Natural killer cell treated with Interleukin-12 subunit alpha and Interleukin-12 subunit beta and Interleukin-15 and Interleukin-18, amount 100 ng/mL, for 72 hours (primary cell): ENCODE measurements around the gene APOL5. TPM values are rescaled to one million over a fixed set of nuclear protein-coding genes. Genes with fewer than 3 reads are reported as not detected.

Source experiments
- ATAC-seq, 2 donors: fragments of 150-1000 bp; cut with Tn5 transposase in 1 of 2; sonication (Bioruptor Pico), chemical (Tn5 transposase) in 1 of 2; 2 replicates each; pipeline ENCODE4 v1.10.0; 2021
- DNase-seq: peaks from one replicate; pipeline ENCODE4 v3.0.0; 2022; ENCODE audit warnings: low spot score
- H3K27ac Mint-ChIP-seq, 2 donors: 1 replicate in 1 of 2; 2 replicates in 1 of 2; pipeline ENCODE4 v1.8.0; 2022; ENCODE audit warnings: mixed read lengths in 2 of 2, mild to moderate bottlenecking in 1 of 2, moderate library complexity in 1 of 2
- H3K27me3 Mint-ChIP-seq, 2 donors: 1 replicate in 1 of 2; 2 replicates in 1 of 2; pipeline ENCODE4 v1.8.0; 2022; ENCODE audit warnings: mixed read lengths in 2 of 2
- H3K36me3 Mint-ChIP-seq: one replicate; pipeline ENCODE4 v1.8.0; 2022; ENCODE audit warnings: mixed read lengths
- H3K4me1 Mint-ChIP-seq, 2 donors: 1 replicate in 1 of 2; 2 replicates in 1 of 2; pipeline ENCODE4 v1.8.0; 2022; ENCODE audit warnings: low read depth in 2 of 2, mixed read lengths in 2 of 2, mild to moderate bottlenecking in 1 of 2
- H3K4me3 Mint-ChIP-seq: one replicate; pipeline ENCODE4 v1.8.0; 2022; ENCODE audit warnings: mixed read lengths
- H3K9me3 Mint-ChIP-seq: 2 replicates; pipeline ENCODE4 v1.8.0; 2022; ENCODE audit warnings: mixed read lengths
- total RNA-seq, 2 donors: library from RNA; stranded (reverse); gene quantifications; one replicate each; pipeline ENCODE4 v1.2.3, GENCODE V29; 2022

The APOL5 gene
- total RNA-seq, 2 donors from 2014 or later: not detected

DNA sequence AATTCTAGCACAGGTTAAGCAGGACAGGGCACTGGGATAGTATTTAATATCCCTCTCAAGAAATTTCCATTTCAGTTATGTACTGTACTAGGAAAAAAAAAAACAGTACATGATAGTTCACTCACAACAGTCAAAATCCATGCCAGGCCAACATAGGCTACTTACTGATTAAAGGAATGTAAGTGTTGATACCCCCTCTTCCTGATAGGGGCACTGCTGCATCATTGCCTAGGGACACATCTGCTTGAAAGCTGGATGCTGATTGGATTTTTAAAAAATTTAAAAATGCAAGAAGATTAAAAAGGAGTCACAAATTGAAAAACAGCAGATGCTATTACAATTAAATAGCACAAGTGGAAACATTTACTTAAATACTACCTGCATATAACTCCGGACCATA lies 43.4 kb downstream of the APOL5 start:
- no peaks in the 10 kb centered on the region for H3K4me1 Mint-ChIP-seq
- H3K9me3 Mint-ChIP-seq: no peaks in the 10 kb centered on the region
- H3K36me3 Mint-ChIP-seq: no peaks in the 10 kb centered on the region
- H3K27ac Mint-ChIP-seq: no peak overlapping the region
- no peak for DNase-seq
- no peak overlapping the region for H3K4me3 Mint-ChIP-seq
- H3K27me3 Mint-ChIP-seq: peaks cover 5 to 9% of the 10 kb centered on the region in 2 donors
- ATAC-seq: no peak

DNA sequence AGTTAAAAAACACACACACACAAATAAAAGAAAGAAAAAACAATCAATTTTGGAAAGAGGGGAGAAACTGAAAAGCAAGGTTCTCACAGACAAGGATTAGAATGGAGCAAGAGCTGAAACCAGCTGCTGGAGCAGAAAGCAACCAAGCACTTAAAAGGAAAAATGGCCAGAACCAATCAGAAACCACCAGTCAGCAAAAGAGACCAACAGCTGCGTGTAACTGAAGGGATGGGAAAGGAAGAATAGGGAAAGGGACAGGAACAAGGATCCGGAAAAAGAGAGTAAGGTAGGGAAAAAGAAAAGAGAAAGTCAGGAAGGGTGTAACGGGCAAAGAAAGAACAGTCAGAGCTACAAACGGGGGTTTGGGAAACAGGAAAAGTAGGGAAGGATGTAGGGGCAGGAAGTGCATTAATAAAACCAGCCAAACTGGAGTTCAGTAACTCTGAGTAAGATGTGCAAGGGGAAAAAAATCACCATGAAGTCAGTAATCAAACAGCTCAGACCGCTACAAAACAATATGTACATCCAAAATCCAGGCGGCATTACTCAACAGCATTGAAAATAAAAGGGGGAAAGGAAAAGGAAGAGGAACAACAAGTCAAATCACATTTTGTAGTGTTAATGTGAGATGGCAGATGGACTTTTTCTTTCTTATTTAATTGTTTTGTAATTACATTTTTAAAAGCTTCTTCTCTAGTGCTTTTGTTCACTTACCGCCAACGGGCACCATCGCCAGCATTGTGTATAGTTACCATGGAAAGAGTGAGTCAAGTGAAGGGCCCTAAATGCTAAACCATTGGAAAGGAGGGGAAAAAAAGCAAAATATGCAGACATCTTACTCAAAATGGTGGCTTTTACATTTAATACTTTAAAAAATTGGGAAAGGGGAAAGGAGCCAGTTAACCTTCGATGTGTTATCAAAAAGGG lies 49.2 kb downstream of the APOL5 start:
- H3K4me3 Mint-ChIP-seq: no peak overlapping the region
- ATAC-seq (no peak), DNase-seq (no peak)
- H3K27me3 Mint-ChIP-seq: peaks cover 6 to 23% of the 10 kb centered on the region in 2 donors
- H3K27ac Mint-ChIP-seq: no peak overlapping the region
- no peaks in the 10 kb centered on the region for H3K36me3 Mint-ChIP-seq
- no peaks in the 10 kb centered on the region for H3K9me3 Mint-ChIP-seq
- H3K4me1 Mint-ChIP-seq: no peaks in the 10 kb centered on the region

DNA sequence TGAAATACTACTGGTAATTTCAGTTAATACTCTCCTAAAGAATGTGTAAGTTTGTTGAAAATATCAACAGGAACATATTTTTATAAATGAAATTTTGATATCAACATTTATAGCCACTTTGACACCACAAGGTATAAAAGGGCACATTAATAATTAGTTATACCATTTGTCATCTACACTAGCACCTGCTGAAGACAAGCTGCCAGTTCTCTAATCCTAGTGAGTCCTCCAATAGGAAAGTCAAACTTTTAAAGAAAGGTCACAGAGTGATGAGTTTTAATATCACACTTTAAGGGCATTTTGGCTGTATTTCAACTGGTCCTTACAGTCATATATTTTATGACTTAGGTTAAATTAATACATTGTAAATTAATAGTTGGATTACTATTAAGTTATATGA lies 52.3 kb downstream of the APOL5 start:
- Mint-ChIP-seq H3K4me1 (no peaks in the 10 kb centered on the region), H3K4me3 (no peak overlapping the region), H3K36me3 (no peaks in the 10 kb centered on the region), H3K27me3 (peaks cover 4 to 26% of the 10 kb centered on the region in 2 donors), H3K9me3 (no peaks in the 10 kb centered on the region), H3K27ac (no peak overlapping the region)
- no peak for DNase-seq
- ATAC-seq: no peak

DNA sequence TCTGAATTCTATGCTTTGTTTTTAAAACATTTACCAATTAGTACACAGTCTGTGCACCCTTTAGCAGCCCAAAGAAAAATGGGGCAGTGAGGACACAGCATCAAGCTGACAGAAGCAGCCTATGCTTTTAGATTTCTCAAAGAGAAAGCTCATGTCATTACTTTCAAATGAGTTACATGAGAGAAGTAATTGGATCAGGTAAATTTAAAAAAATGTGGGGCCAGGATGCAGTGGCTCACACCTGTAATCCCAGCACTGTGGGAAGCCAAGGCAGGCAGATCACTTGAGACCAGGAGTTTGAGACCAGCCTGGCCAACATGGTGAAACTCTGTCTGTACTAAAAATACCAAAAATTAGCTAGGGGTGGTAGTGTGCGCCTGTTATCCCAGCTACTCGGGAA lies 57.7 kb downstream of the APOL5 start:
- no peaks in the 10 kb centered on the region for H3K4me1 Mint-ChIP-seq
- no peak for DNase-seq
- H3K27ac Mint-ChIP-seq: no peak overlapping the region
- H3K4me3 Mint-ChIP-seq: no peak overlapping the region
- H3K9me3 Mint-ChIP-seq: no peaks in the 10 kb centered on the region
- H3K36me3 Mint-ChIP-seq: no peaks in the 10 kb centered on the region
- peaks cover 3 to 8% of the 10 kb centered on the region in 2 donors for H3K27me3 Mint-ChIP-seq
- ATAC-seq: no peak

DNA sequence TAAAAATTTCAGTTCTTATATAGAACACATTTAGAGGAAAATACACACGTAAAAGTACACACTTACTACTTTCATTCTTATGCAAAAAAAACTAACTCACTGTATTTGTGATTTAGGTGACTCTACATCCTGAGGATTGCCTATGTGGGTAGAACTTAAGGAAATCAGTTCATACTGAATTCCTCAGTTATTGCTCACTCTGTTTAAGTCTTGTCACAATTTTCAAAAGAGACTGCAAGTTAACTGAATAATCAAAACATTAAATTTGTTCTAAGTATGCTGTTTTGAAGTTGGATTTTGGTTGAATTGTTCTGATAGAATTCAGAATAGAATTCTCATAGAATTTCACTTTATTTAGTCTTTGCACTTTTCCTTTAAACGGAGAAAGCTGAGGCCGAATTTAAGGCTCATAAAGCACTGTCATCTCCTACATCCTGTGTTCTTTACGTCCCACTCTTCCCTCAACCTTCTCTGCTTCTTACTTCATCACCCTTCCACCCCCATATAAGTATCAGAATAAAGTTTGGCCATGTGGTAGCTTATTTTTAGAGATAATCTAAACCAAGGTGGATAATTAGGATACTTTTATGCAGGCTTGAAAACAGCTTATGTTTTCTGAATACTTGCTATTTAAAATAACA lies 59.8 kb downstream of the APOL5 start:
- H3K4me3 Mint-ChIP-seq: no peak overlapping the region
- no peaks in the 10 kb centered on the region for H3K4me1 Mint-ChIP-seq
- no peaks in the 10 kb centered on the region for H3K36me3 Mint-ChIP-seq
- H3K27me3 Mint-ChIP-seq: peaks cover 3 to 8% of the 10 kb centered on the region in 2 donors
- no peak overlapping the region for H3K27ac Mint-ChIP-seq
- DNase-seq (no peak), ATAC-seq (no peak)
- no peaks in the 10 kb centered on the region for H3K9me3 Mint-ChIP-seq

Other genes with a start within 250 kb of the APOL5 start
- under 1 TPM in 1 of 2 donors, not detected in 1; 0.07 TPM for gene RASD2, start 177.0 kb upstream of the APOL5 start, total RNA-seq
- not detected for gene MB, start 100.5 kb upstream of the APOL5 start, total RNA-seq
- gene APOL6, start 69.4 kb upstream of the APOL5 start, total RNA-seq: 100 to 1,000 TPM in 1 of 2 donors, 10 to 100 TPM in 1; 63.8 to 142 TPM